Measurements from ENCODE around the gene FILIP1. TPM values are rescaled to one million over a fixed set of nuclear protein-coding genes. Genes with fewer than 3 reads are reported as not detected.

The FILIP1 gene
- total and polyA plus RNA-seq, 8 donors, result 0.31 to 29.8 (median 5.7) TPM

DNA sequence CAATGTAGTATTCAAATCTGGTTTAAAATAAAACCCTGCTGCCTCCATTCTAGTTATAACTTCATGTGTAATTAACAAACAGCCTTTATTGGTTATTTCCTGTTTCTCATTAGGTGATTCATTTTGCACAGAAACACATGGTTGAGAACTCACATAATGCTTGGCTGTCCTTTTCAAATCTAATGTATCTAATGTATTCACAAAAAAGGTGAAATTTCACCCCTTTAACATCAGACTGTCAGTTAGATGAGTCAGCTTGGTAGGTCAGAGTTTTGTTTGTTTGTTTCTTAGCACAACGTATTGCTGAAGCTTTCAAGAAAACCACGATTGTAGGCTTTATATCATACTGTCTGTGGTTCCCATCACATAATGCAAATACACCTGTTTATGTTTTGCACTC is 130.3 kb downstream of the FILIP1 start:
- no peak overlapping the region for H3K27ac ChIP-seq
- 58 to 75% (median 64%) methylated on average over 2 of the region's 2 CpGs for WGBS, 5 donors

DNA sequence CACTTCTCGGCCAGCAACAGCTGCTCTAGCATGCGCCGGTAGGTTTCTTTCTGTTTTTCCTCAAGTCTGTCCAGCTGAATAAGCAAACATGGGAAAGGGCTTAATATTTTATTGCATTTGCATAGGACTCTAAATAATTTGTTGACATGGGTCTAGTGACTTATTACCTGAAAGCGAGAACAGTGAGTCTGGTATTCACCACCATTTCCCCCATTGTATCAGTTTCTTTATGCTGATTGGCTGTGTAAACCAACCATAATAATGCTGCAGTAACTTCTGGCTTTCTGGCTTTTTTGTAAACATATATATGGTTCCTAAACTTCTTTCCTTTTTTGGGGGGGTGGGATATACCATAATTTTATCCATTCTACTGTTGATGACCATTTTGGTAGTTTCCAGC is 140.0 kb downstream of the FILIP1 start:
- 90 to 95% (median 94%) methylated on average over 4 of the region's 4 CpGs for WGBS, 5 donors
- Histone ChIP-seq H3K9me3 (no peaks in the 10 kb centered on the region), H3K27ac (no peak overlapping the region), H3K4me1 (peaks cover 0 to 16% (median 12%) of the 10 kb centered on the region in 4 donors), H3K27me3 (no peaks in the 10 kb centered on the region), H3K4me3 (no peak overlapping the region), H3K36me3 (no peaks in the 10 kb centered on the region)
- no peak for DNase-seq
- intact Hi-C loops (cut with DNase I; ENCODE audit: low total_unique reads), result no loop called here
- no peak for TF ChIP-seq EP300 (IDR thresholded peaks at IDR 0.05)
- no peak for TF ChIP-seq POLR2A (IDR thresholded peaks at IDR 0.05)
- TF ChIP-seq, protein P1, sequence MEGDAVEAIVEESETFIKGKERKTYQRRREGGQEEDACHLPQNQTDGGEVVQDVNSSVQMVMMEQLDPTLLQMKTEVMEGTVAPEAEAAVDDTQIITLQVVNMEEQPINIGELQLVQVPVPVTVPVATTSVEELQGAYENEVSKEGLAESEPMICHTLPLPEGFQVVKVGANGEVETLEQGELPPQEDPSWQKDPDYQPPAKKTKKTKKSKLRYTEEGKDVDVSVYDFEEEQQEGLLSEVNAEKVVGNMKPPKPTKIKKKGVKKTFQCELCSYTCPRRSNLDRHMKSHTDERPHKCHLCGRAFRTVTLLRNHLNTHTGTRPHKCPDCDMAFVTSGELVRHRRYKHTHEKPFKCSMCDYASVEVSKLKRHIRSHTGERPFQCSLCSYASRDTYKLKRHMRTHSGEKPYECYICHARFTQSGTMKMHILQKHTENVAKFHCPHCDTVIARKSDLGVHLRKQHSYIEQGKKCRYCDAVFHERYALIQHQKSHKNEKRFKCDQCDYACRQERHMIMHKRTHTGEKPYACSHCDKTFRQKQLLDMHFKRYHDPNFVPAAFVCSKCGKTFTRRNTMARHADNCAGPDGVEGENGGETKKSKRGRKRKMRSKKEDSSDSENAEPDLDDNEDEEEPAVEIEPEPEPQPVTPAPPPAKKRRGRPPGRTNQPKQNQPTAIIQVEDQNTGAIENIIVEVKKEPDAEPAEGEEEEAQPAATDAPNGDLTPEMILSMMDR (IDR thresholded peaks at IDR 0.05), result no peak
- no peak for TF ChIP-seq POLR2AphosphoS5 (IDR thresholded peaks at IDR 0.05)

More for the DNA sequence above, 130.3 kb downstream of the FILIP1 start:
- H3K9me3 ChIP-seq, result no peaks in the 10 kb centered on the region
- peaks cover 0 to 10% (median 3%) of the 10 kb centered on the region in 4 donors for H3K4me1 ChIP-seq
- H3K4me3 ChIP-seq, result no peak overlapping the region
- no peaks in the 10 kb centered on the region for H3K27me3 ChIP-seq
- TF ChIP-seq EP300 (IDR thresholded peaks at IDR 0.05) (no peak), POLR2AphosphoS5 (IDR thresholded peaks at IDR 0.05) (no peak), POLR2A (IDR thresholded peaks at IDR 0.05) (no peak)
- TF ChIP-seq, protein P1 (IDR thresholded peaks at IDR 0.05), result no peak
- intact Hi-C loops (cut with DNase I; ENCODE audit: low total_unique reads), result loop anchor here (10.0 kb wide), 1 partner anchor 161 kb away; no protein-coding TSS in a partner anchor
- H3K36me3 ChIP-seq, result peaks cover 0 to 15% (median 0%) of the 10 kb centered on the region in 4 donors
- no peak for DNase-seq

DNA sequence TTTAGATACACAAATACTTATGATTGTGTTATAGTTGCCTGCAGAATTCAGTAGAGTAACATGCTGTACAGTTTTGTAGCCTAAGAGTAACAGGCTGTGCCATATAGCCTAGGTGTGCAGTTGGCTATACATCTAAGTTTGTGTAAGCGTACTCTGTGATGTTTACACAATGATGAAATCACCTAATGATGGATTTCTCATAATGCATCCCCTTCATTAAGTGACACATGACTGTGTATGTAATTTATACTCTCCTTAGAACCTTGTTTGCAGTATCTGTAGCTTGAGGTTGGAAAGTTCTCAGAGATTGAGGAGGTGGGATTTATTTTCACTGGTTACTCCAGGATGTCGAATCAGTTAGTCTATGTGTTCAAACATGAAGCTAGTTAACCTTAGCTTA is 142.0 kb downstream of the FILIP1 start:
- H3K27me3 ChIP-seq, result no peaks in the 10 kb centered on the region
- no peak for DNase-seq
- H3K36me3 ChIP-seq, result no peaks in the 10 kb centered on the region
- TF ChIP-seq, protein P1 (IDR thresholded peaks at IDR 0.05), result no peak
- TF ChIP-seq EP300 (IDR thresholded peaks at IDR 0.05) (no peak), POLR2A (IDR thresholded peaks at IDR 0.05) (no peak), POLR2AphosphoS5 (IDR thresholded peaks at IDR 0.05) (no peak)
- intact Hi-C loops (cut with DNase I; ENCODE audit: low total_unique reads), result no loop called here
- H3K27ac ChIP-seq, result no peak overlapping the region
- peaks cover 0 to 17% (median 12%) of the 10 kb centered on the region in 4 donors for H3K4me1 ChIP-seq
- 39 to 60% (median 51%) methylated on average over 2 of the region's 2 CpGs for WGBS, 5 donors
- no peak overlapping the region for H3K4me3 ChIP-seq
- no peaks in the 10 kb centered on the region for H3K9me3 ChIP-seq

DNA sequence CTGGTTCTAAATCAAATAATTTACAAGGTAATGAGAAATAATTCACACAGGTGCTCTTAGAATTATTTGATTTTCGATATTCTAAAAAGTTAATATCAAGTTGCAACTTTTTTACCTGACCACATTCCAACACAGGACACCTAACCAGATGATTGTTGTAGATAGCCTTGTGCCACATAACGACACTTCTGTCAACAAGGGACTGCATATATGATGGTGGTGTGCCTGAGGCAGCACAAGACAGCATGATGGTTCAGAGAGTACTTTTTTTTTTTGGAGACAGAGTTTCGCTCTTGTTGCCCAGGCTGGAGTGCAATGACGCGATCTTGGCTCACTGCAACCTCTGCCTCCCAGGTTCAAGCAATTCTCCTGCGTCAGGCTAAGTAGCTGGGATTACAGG is 142.8 kb downstream of the FILIP1 start:
- Histone ChIP-seq H3K4me1 (peaks cover 0 to 17% (median 12%) of the 10 kb centered on the region in 4 donors), H3K27me3 (no peaks in the 10 kb centered on the region), H3K27ac (no peak overlapping the region), H3K9me3 (no peaks in the 10 kb centered on the region), H3K4me3 (no peak overlapping the region), H3K36me3 (no peaks in the 10 kb centered on the region)
- intact Hi-C loops (cut with DNase I; ENCODE audit: low total_unique reads), result no loop called here
- WGBS, 5 donors, result 86 to 90% (median 88%) methylated on average over 6 of the region's 6 CpGs
- no peak for TF ChIP-seq EP300 (IDR thresholded peaks at IDR 0.05)
- TF ChIP-seq POLR2A (IDR thresholded peaks at IDR 0.05), result no peak
- TF ChIP-seq, protein P1 (IDR thresholded peaks at IDR 0.05), result no peak
- no peak for TF ChIP-seq POLR2AphosphoS5 (IDR thresholded peaks at IDR 0.05)
- DNase-seq, result no peak

All from stomach (tissue), 9 donors.